H9 (cell line): ENCODE results near the gene PALD1. TPM values are rescaled to one million over a fixed set of nuclear protein-coding genes. Genes with fewer than 3 reads are reported as not detected.

Experiments
- DNase-seq: peaks from one replicate; pipeline ENCODE4 v3.0.0-alpha.2; 2017
- H2AFZ ChIP-seq: one replicate; pipeline ENCODE4 v1.6.1; 2013; ENCODE audit warnings: mild to moderate bottlenecking, low read length, control low read depth, moderate library complexity
- H2AK5ac ChIP-seq: 2 replicates; pipeline ENCODE4 v1.6.1; 2013; ENCODE audit warnings: low read length, control low read depth, mixed read lengths; ENCODE audit not compliant: insufficient read length
- H2BK120ac ChIP-seq: one replicate; pipeline ENCODE4 v1.6.1; 2013; ENCODE audit warnings: low read depth, mild to moderate bottlenecking, low read length, control low read depth, inconsistent platforms; ENCODE audit not compliant: poor library complexity, severe bottlenecking
- H2BK12ac ChIP-seq: 2 replicates; pipeline ENCODE4 v1.6.1; 2013; ENCODE audit warnings: low read length, control low read depth, mixed read lengths, low read depth; ENCODE audit not compliant: insufficient read length
- H2BK15ac ChIP-seq: 2 replicates; pipeline ENCODE4 v1.6.1; 2013; ENCODE audit warnings: low read depth, low read length, control low read depth
- H2BK20ac ChIP-seq: one replicate; pipeline ENCODE4 v1.6.1; 2013; ENCODE audit warnings: low read depth, mild to moderate bottlenecking, low read length, control low read depth, inconsistent platforms; ENCODE audit not compliant: poor library complexity, severe bottlenecking
- H2BK5ac ChIP-seq: 2 replicates; pipeline ENCODE4 v1.6.1; 2013; ENCODE audit warnings: low read length, control low read depth, mixed read lengths; ENCODE audit not compliant: insufficient read length
- H3K14ac ChIP-seq: 2 replicates; pipeline ENCODE4 v1.6.1; 2013; ENCODE audit warnings: low read length, control low read depth; ENCODE audit not compliant: insufficient read depth
- H3K18ac ChIP-seq: 2 replicates; pipeline ENCODE4 v1.6.1; 2013; ENCODE audit warnings: low read depth, mild to moderate bottlenecking, mixed read lengths, low read length, control low read depth; ENCODE audit not compliant: insufficient read length
- H3K23ac ChIP-seq: 2 replicates; pipeline ENCODE4 v1.6.1; 2013; ENCODE audit warnings: low read length, control low read depth, mixed read lengths, low read depth; ENCODE audit not compliant: insufficient read length
- H3K23me2 ChIP-seq: 2 replicates; pipeline ENCODE4 v1.6.1; 2013; ENCODE audit warnings: low read depth, mild to moderate bottlenecking, mixed read lengths, low read length, control low read depth; ENCODE audit not compliant: insufficient read length, poor library complexity, severe bottlenecking
- H3K27ac ChIP-seq: 2 replicates; pipeline ENCODE4 v1.5.1; 2013; ENCODE audit warnings: low read length, control low read depth, mixed read lengths, low read depth; ENCODE audit not compliant: insufficient read length
- H3K27me3 ChIP-seq: 2 replicates; pipeline ENCODE4 v1.6.1; 2013; ENCODE audit warnings: low read length, control low read depth, inconsistent platforms; ENCODE audit not compliant: insufficient read depth
- H3K4ac ChIP-seq: 2 replicates; pipeline ENCODE4 v1.6.1; 2013; ENCODE audit warnings: low read depth, mild to moderate bottlenecking, control low read depth, inconsistent platforms, low read length, moderate library complexity
- H3K4me1 ChIP-seq: 2 replicates; pipeline ENCODE4 v1.6.1; 2013; ENCODE audit warnings: low read length, control low read depth, inconsistent platforms; ENCODE audit not compliant: insufficient read depth
- H3K4me2 ChIP-seq: 2 replicates; pipeline ENCODE4 v1.6.1; 2013; ENCODE audit warnings: low read length, control low read depth, mixed read lengths; ENCODE audit not compliant: insufficient read length, insufficient read depth
- H3K56ac ChIP-seq: 2 replicates; pipeline ENCODE4 v1.6.1; 2013; ENCODE audit warnings: low read depth, mild to moderate bottlenecking, mixed read lengths, low read length, control low read depth; ENCODE audit not compliant: insufficient read length
- H3K79me1 ChIP-seq: 2 replicates; pipeline ENCODE4 v1.6.1; 2013; ENCODE audit warnings: low read depth, mild to moderate bottlenecking, moderate library complexity, low read length, control low read depth, inconsistent platforms; ENCODE audit not compliant: insufficient read depth, poor library complexity, severe bottlenecking
- H3K79me2 ChIP-seq: 2 replicates; pipeline ENCODE4 v1.6.1; 2013; ENCODE audit warnings: low read length, control low read depth, inconsistent platforms; ENCODE audit not compliant: insufficient read depth
- H3K9ac ChIP-seq: 2 replicates; pipeline ENCODE4 v1.6.1; 2013; ENCODE audit warnings: low read length, control low read depth, mixed read lengths; ENCODE audit not compliant: insufficient read length; ENCODE audit errors: extremely low read depth
- H3K9me3 ChIP-seq: one replicate; pipeline ENCODE4 v1.6.1; 2013; ENCODE audit warnings: low read depth, low read length, inconsistent platforms; ENCODE audit not compliant: control insufficient read depth
- H3T11ph ChIP-seq: one replicate; pipeline ENCODE4 v1.6.1; 2013; ENCODE audit warnings: mild to moderate bottlenecking, low read length, control low read depth, inconsistent platforms
- H4K20me1 ChIP-seq: one replicate; pipeline ENCODE4 v1.6.1; 2013; ENCODE audit not compliant: control insufficient read depth, insufficient read length, insufficient read depth
- H4K5ac ChIP-seq: 2 replicates; pipeline ENCODE4 v1.6.1; 2013; ENCODE audit warnings: low read depth, mild to moderate bottlenecking, mixed read lengths, low read length, control low read depth; ENCODE audit not compliant: insufficient read length
- H4K8ac ChIP-seq: replicated peaks from 2 replicates; pipeline ENCODE4 v1.6.1; 2013; ENCODE audit warnings: low read length, control low read depth, mixed read lengths, low read depth; ENCODE audit not compliant: insufficient read length
- H4K91ac ChIP-seq: 2 replicates; pipeline ENCODE4 v1.6.1; 2013; ENCODE audit warnings: low read depth, mild to moderate bottlenecking, moderate library complexity, mixed read lengths, low read length, control low read depth; ENCODE audit not compliant: insufficient read length
- H3K27ac Mint-ChIP-seq, 3 experiments: 2 replicates in 2 of 3; 3 replicates in 1 of 3; pipeline ENCODE4 v1.8.0; 2020 to 2021; ENCODE audit warnings: mixed read lengths in 3 of 3, mild to moderate bottlenecking in 1 of 3, moderate library complexity in 1 of 3
- H3K27me3 Mint-ChIP-seq: 2 replicates; pipeline ENCODE4 v1.8.0; 2021; ENCODE audit warnings: low read depth, mild to moderate bottlenecking, moderate library complexity, mixed read lengths
- H3K36me3 Mint-ChIP-seq, 3 experiments: 2 replicates in 2 of 3; 3 replicates in 1 of 3; pipeline ENCODE4 v1.8.0; 2020 to 2021; ENCODE audit warnings: low read depth in 3 of 3, mixed read lengths in 3 of 3; ENCODE audit not compliant: insufficient read depth in 1 of 3
- H3K4me1 Mint-ChIP-seq, 2 experiments: 2 replicates each; pipeline ENCODE4 v1.8.0; 2020; ENCODE audit warnings: mixed read lengths in 2 of 2
- H3K4me3 Mint-ChIP-seq, 2 experiments: 2 replicates in 1 of 2; 3 replicates in 1 of 2; pipeline ENCODE4 v1.8.0; 2020 to 2021; ENCODE audit warnings: mild to moderate bottlenecking in 2 of 2, mixed read lengths in 2 of 2, moderate library complexity in 1 of 2
- H3K9me3 Mint-ChIP-seq, 2 experiments: 2 replicates in 1 of 2; 3 replicates in 1 of 2; pipeline ENCODE4 v1.8.0; 2020; ENCODE audit warnings: mild to moderate bottlenecking in 2 of 2, mixed read lengths in 2 of 2, moderate library complexity in 1 of 2
- CTCF ChIP-seq: fragments of 200-600 bp; sonication (generic); conservative IDR thresholded peaks from 3 replicates; pipeline ENCODE4 v1.8.0; 2021; ENCODE audit warnings: antibody characterized with exemption, mild to moderate bottlenecking
- WGBS: extraction: QIAGEN DNeasy Blood & Tissue Kit; methylation state at CpG from one replicate; pipeline ENCODE4 v1.1.7; 2013; ENCODE audit warnings: missing lambda C conversion rate, low lambda C conversion rate, mixed read lengths; ENCODE audit not compliant: insufficient read length; ENCODE audit errors: extremely low coverage; 5-methylcytosine and 5-hydroxymethylcytosine counted together
- total RNA-seq: library from RNA; stranded (reverse); gene quantifications from 2 replicates; pipeline ENCODE4 v1.2.1, GENCODE V29; 2021

PALD1 gene
- total RNA-seq, 1 experiment from 2014 or later = 21.1 TPM

GRCh38 chr10:70595566-70596016 lies 117.0 kb downstream of the PALD1 start:
- Histone ChIP-seq H3K9me3 (no peaks in the 10 kb centered on the region), H4K91ac (no peak overlapping the region), H2BK15ac (no peak overlapping the region), H2BK20ac (no peak overlapping the region), H3K23me2 (no peaks in the 10 kb centered on the region), H3K23ac (no peak overlapping the region), H3K79me2 (no peaks in the 10 kb centered on the region), H3K4ac (no peak overlapping the region), H3K27me3 (no peaks in the 10 kb centered on the region), H3K79me1 (no peaks in the 10 kb centered on the region), H4K5ac (no peak overlapping the region), H3K18ac (no peak overlapping the region), H2BK120ac (no peak overlapping the region), H2BK5ac (no peak overlapping the region), H3K14ac (no peak overlapping the region), H3T11ph (no peak overlapping the region), H3K9ac (no peak overlapping the region), H4K8ac (no peak overlapping the region), H2AK5ac (no peak overlapping the region), H2BK12ac (no peak overlapping the region), H3K27ac (no peak overlapping the region), H3K56ac (no peak overlapping the region), H2AFZ (no peak overlapping the region), H3K4me2 (no peak overlapping the region), H4K20me1 (no peaks in the 10 kb centered on the region), H3K4me1 (0 out of 2 replicates have a peak, but pooled peaks cover 4% of the 10 kb centered on the region)
- Mint-ChIP-seq H3K4me1 (peaks cover 10 to 22% of the 10 kb centered on the region in 2 experiments), H3K27ac (no peak overlapping the region), H3K9me3 (no peaks in the 10 kb centered on the region; a peak in 1 of 5 replicates), H3K36me3 (no peaks in the 10 kb centered on the region), H3K27me3 (no peaks in the 10 kb centered on the region), H3K4me3 (no peak overlapping the region)
- WGBS = no CpG with 5 or more reads among the region's 5 CpGs
- DNase-seq = no peak
- no peak for TF ChIP-seq CTCF
